Sigmoid colon (tissue), 4 donors: ENCODE results near the gene FBXO33.
A peak's percentile ranks its signal among the peaks of the same experiment; 100 is the strongest.

Experiments used
- EP300 ChIP-seq, 4 donors: sonication (generic); formaldehyde crosslinking; IDR thresholded peaks; one replicate each; pipeline ENCODE4 v1.6.1; 2017; ENCODE audit warnings: antibody characterized with exemption in 4 of 4
- POLR2A ChIP-seq, 2 donors: fragments of 450-650 bp; IDR thresholded peaks; one replicate each; pipeline ENCODE4 v1.6.1; 2016; ENCODE audit warnings: antibody characterized with exemption in 2 of 2, mild to moderate bottlenecking in 2 of 2, moderate library complexity in 2 of 2
- POLR2AphosphoS5 ChIP-seq, 4 donors: sonication (generic); formaldehyde crosslinking; IDR thresholded peaks; one replicate each; pipeline ENCODE4 v1.6.1; 2017; ENCODE audit warnings: antibody characterized with exemption in 4 of 4
- TF ChIP-seq, protein P1 (sequence below), 4 experiments: fragments of 450-650 bp in 3 of 4; fragments of 200-600 bp in 1 of 4; IDR thresholded peaks; one replicate each; pipeline ENCODE4 v1.5.1; 2016 to 2019; ENCODE audit warnings: antibody characterized with exemption in 4 of 4, mild to moderate bottlenecking in 3 of 4, moderate library complexity in 2 of 4

DNA sequence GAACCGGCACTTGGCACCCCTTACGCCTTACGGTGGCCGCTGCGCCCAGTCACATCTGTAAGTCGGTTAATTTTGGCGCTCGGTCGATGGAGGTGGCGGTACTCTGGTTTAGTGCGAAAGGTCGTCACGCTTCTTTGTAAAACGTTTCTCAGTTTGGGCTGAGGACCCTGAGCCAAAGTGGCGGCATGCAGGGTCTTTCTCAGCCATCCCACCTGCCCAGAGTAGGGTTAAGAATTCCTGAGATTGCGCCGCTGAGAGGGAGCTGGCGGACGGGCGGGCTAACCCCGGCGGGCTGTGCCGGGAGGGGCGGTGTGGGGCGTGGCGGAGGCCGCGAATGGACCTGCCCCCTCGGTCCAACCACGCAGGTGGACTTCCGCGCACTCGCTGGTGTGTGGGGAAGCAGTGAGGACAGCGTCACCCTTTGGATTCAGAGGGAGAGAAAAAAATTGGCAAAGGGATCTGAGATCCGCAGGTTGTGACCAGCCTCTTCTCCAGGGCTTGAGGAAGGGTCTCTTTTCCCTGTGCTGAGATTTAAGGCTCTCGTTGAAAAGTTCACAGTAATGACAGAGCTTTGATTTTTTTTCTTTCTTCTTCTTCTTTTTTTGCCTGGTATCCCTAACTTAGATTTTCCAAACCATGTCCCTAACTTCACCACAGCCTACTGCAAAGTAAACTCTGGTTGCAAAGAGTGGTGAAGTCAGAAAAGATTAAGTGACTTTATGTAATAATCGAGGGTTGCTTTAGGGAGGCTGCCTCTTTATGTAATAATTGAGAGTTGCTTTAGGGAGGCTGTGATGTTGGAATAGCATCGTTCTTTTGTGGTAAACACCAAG is 602 bp upstream of the FBXO33 start:
- TF ChIP-seq EP300 (IDR thresholded peaks at IDR 0.05) (peak in 1 of 4 donors; percentile 1), POLR2AphosphoS5 (IDR thresholded peaks at IDR 0.05) (peak; percentile 79 to 88 (median 87)), POLR2A (IDR thresholded peaks at IDR 0.05) (peak; percentile 65 to 75)
- TF ChIP-seq, protein P1, sequence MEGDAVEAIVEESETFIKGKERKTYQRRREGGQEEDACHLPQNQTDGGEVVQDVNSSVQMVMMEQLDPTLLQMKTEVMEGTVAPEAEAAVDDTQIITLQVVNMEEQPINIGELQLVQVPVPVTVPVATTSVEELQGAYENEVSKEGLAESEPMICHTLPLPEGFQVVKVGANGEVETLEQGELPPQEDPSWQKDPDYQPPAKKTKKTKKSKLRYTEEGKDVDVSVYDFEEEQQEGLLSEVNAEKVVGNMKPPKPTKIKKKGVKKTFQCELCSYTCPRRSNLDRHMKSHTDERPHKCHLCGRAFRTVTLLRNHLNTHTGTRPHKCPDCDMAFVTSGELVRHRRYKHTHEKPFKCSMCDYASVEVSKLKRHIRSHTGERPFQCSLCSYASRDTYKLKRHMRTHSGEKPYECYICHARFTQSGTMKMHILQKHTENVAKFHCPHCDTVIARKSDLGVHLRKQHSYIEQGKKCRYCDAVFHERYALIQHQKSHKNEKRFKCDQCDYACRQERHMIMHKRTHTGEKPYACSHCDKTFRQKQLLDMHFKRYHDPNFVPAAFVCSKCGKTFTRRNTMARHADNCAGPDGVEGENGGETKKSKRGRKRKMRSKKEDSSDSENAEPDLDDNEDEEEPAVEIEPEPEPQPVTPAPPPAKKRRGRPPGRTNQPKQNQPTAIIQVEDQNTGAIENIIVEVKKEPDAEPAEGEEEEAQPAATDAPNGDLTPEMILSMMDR (IDR thresholded peaks at IDR 0.05) = no peak
